Activated CD4-positive, alpha-beta T cell treated with anti-CD3 and anti-CD28 coated beads, Interleukin-10, Interleukin-2, amounts not matched to agents 100 ng/mL and 50 ng/mL, durations not matched to agents 16 hours and 8 hours (primary cell): ENCODE results near the gene LCN1.
A peak's percentile ranks its signal among the peaks of the same experiment; 100 is the strongest.
"Not testable (repeated sequence)": the region's sequence is repeated elsewhere in the genome, so short reads cannot be mapped to it uniquely, and the experiment has no call there.

ENCODE experiments used
- DNase-seq: peaks from one replicate; pipeline ENCODE4 v3.0.0-alpha.2; 2020

Gene LCN1

GRCh38 chr9:135505406-135506187, 15.6 kb upstream of the LCN1 start:
- no peak for DNase-seq

- DNase-seq, result no peak
Measured at GRCh38 chr9:135506327-135507103, 14.7 kb upstream of the LCN1 start.

- no peak for DNase-seq
Measured at GRCh38 chr9:135507104-135508035, 13.9 kb upstream of the LCN1 start.

GRCh38 chr9:135508211-135508820, 12.9 kb upstream of the LCN1 start:
- no peak for DNase-seq

- DNase-seq, result no peak
Measured at GRCh38 chr9:135509458-135509857, 11.8 kb upstream of the LCN1 start.

- no peak for DNase-seq
Measured at GRCh38 chr9:135512241-135512603, 9.0 kb upstream of the LCN1 start.

- DNase-seq, result no peak
Measured at GRCh38 chr9:135512904-135513303, 8.3 kb upstream of the LCN1 start.

GRCh38 chr9:135513351-135513846, 7.8 kb upstream of the LCN1 start:
- no peak for DNase-seq

GRCh38 chr9:135513906-135514305, 7.3 kb upstream of the LCN1 start:
- DNase-seq, result not testable (repeated sequence)

- DNase-seq, result no peak
Measured at GRCh38 chr9:135514342-135515082, 6.7 kb upstream of the LCN1 start.

GRCh38 chr9:135515083-135515951, 5.9 kb upstream of the LCN1 start:
- DNase-seq, result no peak

- DNase-seq, result peak; percentile 49
Measured at GRCh38 chr9:135516132-135516860, 4.9 kb upstream of the LCN1 start.

GRCh38 chr9:135517407-135517822, 3.8 kb upstream of the LCN1 start:
- DNase-seq, result no peak

GRCh38 chr9:135519179-135519971, 1.9 kb upstream of the LCN1 start:
- DNase-seq, result no peak

GRCh38 chr9:135521608-135522095, 412 bp downstream of the LCN1 start:
- no peak for DNase-seq

- DNase-seq, result no peak
Measured at GRCh38 chr9:135522137-135522877, 1.1 kb downstream of the LCN1 start.

GRCh38 chr9:135522931-135523330, 1.7 kb downstream of the LCN1 start:
- no peak for DNase-seq

GRCh38 chr9:135523521-135524129, 2.4 kb downstream of the LCN1 start:
- DNase-seq, result no peak
